Aorta (tissue), 5 donors: Measurements from ENCODE around the gene SBF1. TPM values are rescaled to one million over a fixed set of nuclear protein-coding genes. Genes with fewer than 3 reads are reported as not detected.
A peak's percentile ranks its signal among the peaks of the same experiment; 100 is the strongest.

Experiments
- ATAC-seq: fragments of 200-7000 bp; cut with Tn5 transposase; one replicate; pipeline ENCODE4 v1.9.1; 2022; ENCODE audit warnings: moderate library complexity; ENCODE audit not compliant: low FRiP score
- DNase-seq, 2 donors: peaks; one replicate each; pipeline ENCODE4 v3.0.0-alpha.2; 2020
- H3K27ac ChIP-seq, 2 donors: one replicate each; pipeline ENCODE4 v1.5.1; 2013; ENCODE audit warnings: low read length in 2 of 2, mild to moderate bottlenecking in 2 of 2, moderate library complexity in 2 of 2, control low read depth in 1 of 2, inconsistent platforms in 1 of 2, low read depth in 1 of 2
- H3K27me3 ChIP-seq, 2 donors: one replicate each; pipeline ENCODE4 v1.6.1; 2013; ENCODE audit warnings: control low read depth in 1 of 2, low read length in 1 of 2, mild to moderate bottlenecking in 1 of 2, moderate library complexity in 1 of 2; ENCODE audit not compliant: insufficient read depth in 2 of 2, control insufficient read depth in 1 of 2
- H3K36me3 ChIP-seq, 2 donors: one replicate each; pipeline ENCODE4 v1.6.1; 2013; ENCODE audit warnings: control low read depth in 1 of 2, low read length in 1 of 2, mild to moderate bottlenecking in 1 of 2; ENCODE audit not compliant: insufficient read depth in 2 of 2, control insufficient read depth in 1 of 2
- H3K4me1 ChIP-seq, 2 donors: one replicate each; pipeline ENCODE4 v1.6.1; 2013; ENCODE audit warnings: low read length in 2 of 2, control low read depth in 1 of 2, mild to moderate bottlenecking in 1 of 2, moderate library complexity in 1 of 2; ENCODE audit not compliant: insufficient read depth in 2 of 2, control insufficient read depth in 1 of 2
- H3K4me3 ChIP-seq, 2 donors: one replicate each; pipeline ENCODE4 v1.5.1; 2013; ENCODE audit warnings: low read length in 2 of 2, control low read depth in 1 of 2, mild to moderate bottlenecking in 1 of 2
- H3K9me3 ChIP-seq: one replicate; pipeline ENCODE4 v1.6.1; 2013; ENCODE audit warnings: mild to moderate bottlenecking, low read length; ENCODE audit not compliant: control insufficient read depth
- WGBS, 2 donors: extraction: QIAGEN DNeasy Blood & Tissue Kit; methylation state at CpG; one replicate each; pipeline ENCODE4 v1.1.7; 2013; 5-methylcytosine and 5-hydroxymethylcytosine counted together
- intact Hi-C, 2 donors: fragments of 100-400 bp; cut with DNase I; formaldehyde crosslinking; loops; one replicate each; pipeline versions ENCODE4 v1.14.2 to v1.15.0; 2022
- polyA plus RNA-seq, 2 donors: library from polyadenylated mRNA; stranded (reverse); fragments of 200-250 nt; gene quantifications; one replicate each; pipeline ENCODE4 v1.2.3, GENCODE V29; 2013
- total RNA-seq, 2 donors: library from RNA; stranded (reverse); fragmentation: NEBNext Ultra II Directional; extraction: Animal tissue kit (Norgen Biotek cat#: 25700); gene quantifications; one replicate each; pipeline ENCODE4 v1.2.1, GENCODE V29; 2021
- donor health status: healthy with polysubstance abuse.
- donor health status: Bipolar disorder and iron deficiency.
- donor health status: DM: no; HTN: no; CAD: no.
- donor health status: DM: no; HTN: no; CAD: no.
- donor health status: DM: yes; HTN: yes; CAD: no.

Gene SBF1
- total and polyA plus RNA-seq, 4 donors = 17.8 to 77.9 (median 57.6) TPM

DNA sequence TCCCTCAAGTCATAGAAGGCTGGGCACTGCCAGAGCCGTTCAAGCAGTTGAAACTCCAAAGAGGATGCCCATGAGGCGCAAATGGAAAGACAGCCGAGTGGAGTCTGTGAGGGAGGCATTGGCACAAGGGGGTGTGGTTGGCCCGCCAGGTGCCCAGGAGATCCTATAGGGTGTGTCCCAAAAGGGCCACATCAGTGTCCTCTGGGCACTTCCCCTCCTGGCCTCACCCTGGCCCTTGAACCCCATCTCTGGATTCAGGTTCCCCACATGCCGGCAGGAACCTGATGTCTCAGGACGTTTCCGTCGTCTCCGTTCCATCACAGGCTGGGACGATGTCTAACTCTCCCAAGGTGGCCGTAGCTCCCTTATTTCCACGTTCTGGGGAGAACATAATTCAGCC, 54.3 kb downstream of the SBF1 start:
- Histone ChIP-seq H3K4me3 (no peak overlapping the region), H3K27me3 (no peaks in the 10 kb centered on the region), H3K27ac (no peak overlapping the region), H3K4me1 (no peaks in the 10 kb centered on the region), H3K9me3 (no peaks in the 10 kb centered on the region), H3K36me3 (peaks cover 7 to 23% of the 10 kb centered on the region in 2 donors)
- WGBS, 2 donors = 85 to 90% methylated on average over 12 of the region's 12 CpGs
- ATAC-seq (no peak), DNase-seq (no peak)
- intact Hi-C loops = no loop called here

- DNase-seq (no peak), ATAC-seq (no peak)
- H3K27me3 ChIP-seq = no peaks in the 10 kb centered on the region
- intact Hi-C loops = no loop called here
- no peak overlapping the region for H3K4me3 ChIP-seq
- H3K4me1 ChIP-seq = no peaks in the 10 kb centered on the region
- H3K9me3 ChIP-seq = no peaks in the 10 kb centered on the region
- no peak overlapping the region for H3K27ac ChIP-seq
- H3K36me3 ChIP-seq = peaks cover 7 to 21% of the 10 kb centered on the region in 2 donors
- WGBS, 2 donors = 84 to 90% methylated on average over 10 of the region's 10 CpGs
These were observed 54.8 kb downstream of the SBF1 start for GRCh38 chr22:50420015-50420414.

GRCh38 chr22:50419116-50419515, 55.7 kb downstream of the SBF1 start:
- no peak for ATAC-seq
- no peak for DNase-seq
- peaks cover 7 to 22% of the 10 kb centered on the region in 2 donors for H3K36me3 ChIP-seq
- H3K27me3 ChIP-seq = no peaks in the 10 kb centered on the region
- 90 to 91% methylated on average over 9 of the region's 9 CpGs for WGBS, 2 donors
- no peak overlapping the region for H3K4me3 ChIP-seq
- H3K4me1 ChIP-seq = no peaks in the 10 kb centered on the region
- intact Hi-C loops = no loop called here
- H3K9me3 ChIP-seq = no peaks in the 10 kb centered on the region
- H3K27ac ChIP-seq = no peak overlapping the region

DNA sequence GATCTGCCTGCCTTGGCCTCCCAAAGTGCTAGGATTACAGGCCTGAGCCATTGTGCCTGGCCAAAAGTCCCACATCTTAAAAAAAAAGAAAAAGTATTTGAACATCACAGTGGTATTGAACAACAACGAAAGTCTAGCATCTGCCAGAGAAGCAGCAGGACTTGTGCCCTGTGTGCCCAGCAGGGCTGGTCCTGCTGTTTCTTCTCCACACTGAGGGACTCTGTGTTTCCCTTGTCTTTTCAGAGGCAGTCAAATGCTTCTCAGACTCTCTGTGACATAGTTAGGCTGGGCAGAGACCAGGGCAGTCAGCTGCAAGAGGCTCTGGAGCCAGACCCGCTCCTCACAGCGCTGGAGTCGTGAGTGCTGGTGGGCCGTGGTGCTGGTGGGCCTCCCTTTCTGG, 56.2 kb downstream of the SBF1 start:
- H3K4me1 ChIP-seq = no peaks in the 10 kb centered on the region
- no peaks in the 10 kb centered on the region for H3K27me3 ChIP-seq
- ATAC-seq (no peak), DNase-seq (no peak)
- no peak overlapping the region for H3K27ac ChIP-seq
- WGBS, 2 donors = 90 to 95% methylated on average over 5 of the region's 5 CpGs
- H3K9me3 ChIP-seq = no peaks in the 10 kb centered on the region
- intact Hi-C loops = no loop called here
- H3K36me3 ChIP-seq = peaks cover 7 to 20% of the 10 kb centered on the region in 2 donors
- H3K4me3 ChIP-seq = no peak overlapping the region

GRCh38 chr22:50417411-50418210, 57.2 kb downstream of the SBF1 start:
- WGBS, 2 donors = 85% methylated on average over 13 of the region's 13 CpGs
- peaks cover 7 to 18% of the 10 kb centered on the region in 2 donors for H3K36me3 ChIP-seq
- no peaks in the 10 kb centered on the region for H3K4me1 ChIP-seq
- ATAC-seq = no peak
- intact Hi-C loops = no loop called here
- H3K27ac ChIP-seq = no peak overlapping the region
- no peaks in the 10 kb centered on the region for H3K9me3 ChIP-seq
- H3K27me3 ChIP-seq = no peaks in the 10 kb centered on the region
- no peak overlapping the region for H3K4me3 ChIP-seq
- DNase-seq = peak in 1 of 2 donors; percentile 42

GRCh38 chr22:50416996-50417395, 57.8 kb downstream of the SBF1 start:
- Histone ChIP-seq H3K4me1 (no peaks in the 10 kb centered on the region), H3K4me3 (no peak overlapping the region), H3K27me3 (no peaks in the 10 kb centered on the region), H3K27ac (no peak overlapping the region), H3K9me3 (no peaks in the 10 kb centered on the region), H3K36me3 (peaks cover 7 to 18% of the 10 kb centered on the region in 2 donors)
- intact Hi-C loops = no loop called here
- ATAC-seq (no peak), DNase-seq (peak in 1 of 2 donors; percentile 25)
- WGBS, 2 donors = 91 to 92% methylated on average over 8 of the region's 8 CpGs

DNA sequence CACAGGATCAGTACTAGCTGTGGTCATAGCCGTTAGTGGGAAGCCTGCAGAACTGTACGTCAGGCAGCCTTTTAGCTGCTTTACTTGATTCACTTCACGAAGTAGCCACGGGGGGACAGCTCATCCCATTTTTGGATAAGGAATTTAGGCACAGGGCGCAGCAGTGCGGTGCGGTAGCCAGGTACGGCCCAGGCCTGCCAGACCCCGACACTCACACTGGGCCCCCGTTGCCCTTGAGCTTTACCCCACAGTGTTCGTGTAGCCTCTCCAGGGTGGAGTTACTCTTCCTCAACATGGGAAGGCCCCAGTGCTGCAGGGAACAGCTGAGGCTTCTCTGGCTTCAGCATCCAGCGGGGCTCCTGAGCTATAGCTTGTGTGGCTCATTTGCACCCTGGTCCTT, 59.4 kb downstream of the SBF1 start:
- Histone ChIP-seq H3K9me3 (no peaks in the 10 kb centered on the region), H3K4me1 (no peaks in the 10 kb centered on the region), H3K4me3 (no peak overlapping the region), H3K36me3 (peaks cover 7 to 16% of the 10 kb centered on the region in 2 donors), H3K27ac (no peak overlapping the region), H3K27me3 (no peaks in the 10 kb centered on the region)
- intact Hi-C loops = no loop called here
- ATAC-seq (no peak), DNase-seq (peak in 1 of 2 donors; percentile 21)
- 92 to 93% methylated on average over 12 of the region's 12 CpGs for WGBS, 2 donors

DNA sequence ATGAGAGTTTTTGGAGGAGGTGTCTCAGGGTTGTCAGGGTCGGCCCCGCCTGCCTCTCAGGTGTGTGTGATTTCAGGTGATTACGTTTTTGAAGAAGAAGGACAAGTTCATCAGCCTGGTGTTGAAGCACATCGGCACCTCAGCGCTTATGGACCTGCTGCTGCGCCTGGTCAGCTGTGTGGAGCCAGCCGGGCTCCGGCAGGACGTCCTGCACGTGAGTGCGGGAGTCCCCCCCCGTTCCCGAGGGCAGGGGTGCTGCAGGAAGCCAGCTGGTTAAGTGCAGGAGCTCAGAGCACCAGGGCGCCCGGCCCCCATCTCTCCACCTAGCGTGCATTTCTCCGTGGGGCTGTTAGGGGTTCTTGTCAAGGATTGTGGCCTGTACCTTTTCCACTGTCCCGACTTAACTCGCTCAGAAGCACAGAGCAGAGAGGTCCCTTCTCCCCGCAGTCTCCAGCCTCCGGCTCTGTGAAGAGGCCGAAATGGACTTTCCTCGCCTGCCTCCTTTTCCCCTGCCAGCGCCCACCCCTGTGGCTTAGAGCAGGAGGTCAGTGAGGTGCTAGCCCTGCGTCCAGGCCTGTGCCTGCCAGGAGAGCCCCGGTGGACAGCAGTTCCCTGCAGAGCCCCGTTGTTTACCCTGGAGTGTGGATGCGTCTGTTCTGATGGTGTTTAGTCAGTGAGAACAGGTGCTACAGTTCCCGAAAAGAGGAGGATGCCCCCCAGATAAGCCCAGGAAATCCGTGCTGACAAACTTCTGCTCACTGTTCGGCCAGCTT, 60.2 kb downstream of the SBF1 start:
- DNase-seq = peak in 1 of 2 donors; percentile 38
- Histone ChIP-seq H3K4me3 (no peak overlapping the region), H3K4me1 (no peaks in the 10 kb centered on the region), H3K36me3 (peaks cover 7 to 15% of the 10 kb centered on the region in 2 donors), H3K27me3 (no peaks in the 10 kb centered on the region), H3K27ac (no peak overlapping the region), H3K9me3 (no peaks in the 10 kb centered on the region)
- WGBS, 2 donors = 93% methylated on average over 31 of the region's 31 CpGs
- intact Hi-C loops = no loop called here
- ATAC-seq = no peak
